ENCODE measurements around the gene PCYT1A.
"Not testable (repeated sequence)": the region's sequence is repeated elsewhere in the genome, so short reads cannot be mapped to it uniquely, and the experiment has no call there.

The PCYT1A gene

DNA sequence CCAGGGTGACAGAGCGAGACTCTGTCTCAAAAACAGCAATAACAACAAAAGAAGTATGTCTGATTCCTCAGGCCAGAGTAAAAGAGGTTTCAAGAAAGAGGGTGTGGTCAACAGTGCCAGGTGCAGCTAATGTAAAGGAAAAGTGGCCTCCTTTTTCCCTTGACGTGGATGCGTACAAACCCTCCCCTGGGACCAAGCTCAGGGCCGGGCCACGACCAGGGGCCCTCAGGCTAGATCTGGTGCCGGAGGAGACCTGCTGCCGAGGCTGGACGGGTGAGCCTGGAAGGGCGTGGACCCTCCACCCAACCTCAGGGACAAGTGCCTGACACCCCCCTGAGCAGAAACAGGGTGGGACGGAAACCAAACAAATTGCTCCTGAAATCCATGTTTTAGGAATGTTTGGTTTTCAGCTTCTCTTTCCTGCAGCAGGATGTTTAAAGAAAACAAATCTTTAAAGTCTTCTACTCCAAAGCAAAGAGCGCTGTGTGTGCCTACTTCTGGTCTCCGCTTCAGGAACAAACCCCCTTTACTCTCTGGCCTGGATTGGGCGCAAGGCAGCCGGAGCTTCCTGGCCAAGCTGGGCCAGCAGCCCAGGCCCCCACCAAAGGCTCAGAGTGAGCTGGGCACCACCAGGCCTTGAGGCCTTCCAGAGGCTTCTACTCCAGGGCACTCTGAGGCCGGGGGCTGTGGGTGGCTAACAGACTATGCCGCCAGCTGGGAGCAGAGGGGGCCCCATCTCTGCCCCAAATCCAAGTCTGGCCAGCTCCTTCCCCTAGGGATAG is 97.8 kb downstream of the PCYT1A start:
- no peak for DNase-seq

DNA sequence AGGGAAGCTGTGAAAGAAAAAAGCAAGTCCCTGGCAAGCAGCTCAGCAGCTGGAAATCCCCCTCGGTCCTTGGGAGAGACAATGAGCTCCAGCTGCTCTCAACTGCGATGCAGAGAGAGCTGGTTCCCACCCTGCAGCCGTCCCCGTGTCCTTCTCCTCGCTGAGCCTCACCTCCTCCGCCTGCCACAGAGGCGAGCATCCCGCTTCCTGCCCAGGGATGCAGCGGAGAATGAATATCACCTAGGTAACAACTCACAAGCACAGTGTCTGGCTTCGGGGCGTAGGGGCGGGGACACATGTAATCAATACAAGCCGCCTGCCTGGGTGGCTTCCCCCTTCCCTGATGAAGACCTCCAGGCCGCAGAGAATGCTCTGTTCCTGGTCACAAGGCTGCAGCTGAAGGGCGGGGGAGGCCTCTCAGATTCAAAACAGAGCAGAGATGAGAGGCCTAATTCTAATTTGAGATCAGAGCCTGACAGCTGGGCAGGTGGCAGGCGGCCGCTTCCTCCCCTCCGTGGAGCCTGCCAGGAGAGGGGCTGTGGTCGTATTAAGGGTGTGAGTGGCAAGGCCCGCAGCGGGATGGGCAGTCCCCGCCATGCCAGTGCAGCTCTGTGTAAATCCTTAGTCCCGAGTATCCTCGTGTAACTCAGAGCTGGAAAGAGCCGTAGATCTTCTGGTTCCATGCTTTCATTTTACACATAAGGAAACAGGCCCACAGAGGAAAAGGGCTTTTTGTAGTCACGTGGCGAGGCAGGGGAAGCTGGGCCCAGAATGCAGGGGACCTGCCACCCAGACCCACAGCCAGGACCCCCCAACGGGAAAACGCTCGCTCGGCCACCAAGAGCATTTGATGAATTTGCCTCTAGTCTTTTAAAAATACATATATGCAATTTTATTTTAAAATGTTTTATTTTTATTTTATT is 100.6 kb downstream of the PCYT1A start:
- DNase-seq, result no peak

- DNase-seq, result no peak
These were observed 102.6 kb downstream of the PCYT1A start for GRCh38 chr3:196184881-196185280.

- not testable (repeated sequence) for DNase-seq
These were observed 103.4 kb downstream of the PCYT1A start for GRCh38 chr3:196184169-196184432.

- DNase-seq, result no peak
These were observed 106.4 kb downstream of the PCYT1A start for GRCh38 chr3:196181127-196181546.

GRCh38 chr3:196180346-196180745 is 107.2 kb downstream of the PCYT1A start:
- no peak for DNase-seq
